Pulmonary artery endothelial cell (primary cell): ENCODE measurements around the gene TTC21A. TPM values are rescaled to one million over a fixed set of nuclear protein-coding genes. Genes with fewer than 3 reads are reported as not detected.
"Not testable (repeated sequence)": the region's sequence is repeated elsewhere in the genome, so short reads cannot be mapped to it uniquely, and the experiment has no call there.

Experiments used
- DNase-seq: peaks from one replicate; pipeline ENCODE4 v3.0.0-alpha.2; 2011; ENCODE audit warnings: low read depth, low spot score
- total RNA-seq: library from RNA; depleted of rRNA; stranded (reverse); fragments of >200 nt; gene quantifications from 2 replicates; pipeline ENCODE4 v1.2.3, GENCODE V29; 2014

The TTC21A gene
- total RNA-seq, 1 donor from 2014 or later, result 0.86 TPM

GRCh38 chr3:39149498-39150147, 42.1 kb downstream of the TTC21A start:
- DNase-seq, result no peak

GRCh38 chr3:39150148-39150802, 42.8 kb downstream of the TTC21A start:
- DNase-seq, result no peak

GRCh38 chr3:39150803-39151631, 43.5 kb downstream of the TTC21A start:
- DNase-seq, result peak; percentile 85

DNA sequence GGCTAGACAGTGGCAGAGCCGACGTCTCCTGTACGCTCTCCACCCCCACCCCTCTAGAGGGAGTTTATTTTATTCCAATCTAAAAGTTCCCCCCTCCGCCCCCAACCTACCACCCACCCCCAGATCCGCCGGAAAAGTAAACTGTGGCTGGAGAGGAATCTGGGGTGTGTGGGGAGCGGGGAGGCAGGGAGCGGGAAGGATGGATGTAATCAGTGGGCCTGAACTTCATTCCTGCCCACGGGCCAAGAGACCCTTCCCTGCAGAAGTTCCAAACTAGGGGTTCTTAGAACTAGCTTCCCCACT, 46.4 kb downstream of the TTC21A start:
- DNase-seq, result no peak

DNA sequence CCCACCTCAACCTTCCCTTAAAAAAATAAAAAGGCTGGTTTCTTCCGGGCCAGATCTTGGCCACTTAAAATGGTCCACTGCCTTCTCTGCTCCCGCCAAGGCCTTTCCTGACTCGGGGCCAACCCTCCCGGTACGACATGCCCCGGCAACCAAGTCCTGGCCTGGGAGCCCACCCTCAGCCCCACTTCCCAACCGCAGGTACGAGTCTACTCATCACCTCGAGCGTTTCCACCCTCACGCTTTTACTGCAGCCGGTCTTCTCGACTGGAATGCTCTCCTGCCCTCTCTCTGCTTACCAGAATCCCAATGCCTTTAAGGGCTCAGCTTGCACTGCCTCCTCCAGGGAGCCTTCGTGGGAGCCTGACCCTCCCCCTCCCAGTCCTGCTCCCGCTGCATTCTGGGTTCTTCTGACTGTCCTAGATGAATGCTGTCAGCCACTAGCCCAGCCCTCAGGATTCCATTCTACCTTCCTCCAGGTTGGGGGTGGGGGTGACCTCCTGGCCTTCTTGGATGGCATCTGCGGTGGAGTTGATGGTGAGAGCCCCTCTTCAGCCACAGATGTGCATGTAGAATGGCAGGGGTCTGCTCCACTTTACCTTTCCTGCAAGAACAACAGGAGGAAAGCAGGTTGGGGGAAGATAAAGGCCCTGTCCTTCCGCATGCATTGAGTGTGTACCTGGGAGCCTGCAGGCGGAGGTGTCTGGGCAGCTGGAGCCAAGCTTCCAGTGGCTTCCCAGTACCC, 47.0 kb downstream of the TTC21A start:
- DNase-seq, result no peak

DNA sequence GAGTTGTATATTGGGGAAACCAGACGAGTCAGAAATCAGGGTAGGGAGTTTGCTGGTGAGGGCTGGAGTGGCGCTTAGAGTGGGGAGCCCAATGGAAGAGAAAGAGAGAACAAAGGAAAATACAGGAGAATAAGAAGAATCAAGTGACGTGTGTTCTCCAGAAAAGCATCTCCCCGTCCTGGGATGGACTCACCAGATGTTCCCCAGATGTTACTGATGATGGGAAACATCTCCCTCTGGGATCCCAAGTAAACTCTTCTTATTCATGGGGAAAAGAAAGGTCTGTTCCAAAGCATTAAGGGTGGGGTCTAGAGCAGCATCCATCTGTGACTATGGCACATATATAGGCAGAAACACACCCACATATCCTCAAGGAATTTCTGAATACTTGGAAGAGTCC, 48.9 kb downstream of the TTC21A start:
- no peak for DNase-seq

DNA sequence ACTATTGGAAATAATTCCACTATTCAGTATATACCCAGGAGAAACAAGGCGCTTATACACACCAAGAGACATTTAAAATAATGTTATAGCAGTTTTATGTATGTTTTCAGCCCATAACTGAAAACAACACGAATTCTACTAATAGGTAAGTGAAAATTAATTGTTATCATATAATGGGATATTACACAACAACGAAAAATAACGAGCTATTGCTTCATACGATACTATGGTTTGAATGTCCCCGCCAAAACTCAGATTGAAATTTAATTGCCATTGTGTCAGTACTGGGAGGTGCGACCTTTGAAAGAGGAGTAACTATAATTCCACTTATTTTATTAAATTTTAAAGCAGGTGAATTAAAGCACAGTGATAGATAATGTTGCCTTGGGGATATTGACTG, 49.9 kb downstream of the TTC21A start:
- DNase-seq, result no peak

GRCh38 chr3:39158148-39158715, 50.8 kb downstream of the TTC21A start:
- no peak for DNase-seq

DNA sequence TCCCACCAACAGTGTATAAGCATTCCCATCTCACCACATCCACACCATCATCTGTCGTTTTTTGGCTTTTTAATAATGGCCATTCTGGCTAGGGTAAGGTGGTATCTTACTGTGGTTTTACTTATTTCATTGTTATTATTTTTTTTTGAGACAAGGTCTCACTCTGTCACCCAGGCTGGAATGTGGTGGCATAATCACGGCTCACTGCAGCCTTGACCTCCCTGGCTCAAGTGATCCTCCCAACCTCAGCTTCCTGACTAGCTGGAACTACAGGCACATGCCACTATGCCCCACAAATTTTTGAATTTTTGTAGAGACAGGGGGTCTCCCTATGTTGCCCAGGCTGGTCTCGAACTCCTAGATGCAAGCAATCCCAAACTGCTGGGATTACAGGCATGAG, 56.9 kb downstream of the TTC21A start:
- DNase-seq, result no peak

DNA sequence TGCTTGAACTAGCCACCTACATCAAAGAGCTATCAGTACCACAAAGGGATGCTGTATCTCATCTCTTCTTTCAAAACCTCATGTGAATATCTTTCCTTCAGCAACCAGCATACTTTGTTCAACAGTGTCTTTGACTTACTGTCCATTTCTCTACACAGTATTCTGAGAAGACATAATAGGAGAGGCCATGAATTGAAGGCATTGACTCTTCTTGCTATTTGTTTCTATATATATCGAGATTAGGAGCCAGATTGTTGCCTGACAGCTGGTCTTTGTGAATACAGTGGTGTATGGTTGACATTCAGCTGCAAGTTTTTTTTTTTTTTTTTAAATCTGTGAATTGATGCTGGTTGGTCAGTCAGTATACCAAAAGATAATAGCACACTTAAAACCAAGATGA, 58.0 kb downstream of the TTC21A start:
- DNase-seq, result no peak

GRCh38 chr3:39166134-39166710, 58.7 kb downstream of the TTC21A start:
- no peak for DNase-seq

DNA sequence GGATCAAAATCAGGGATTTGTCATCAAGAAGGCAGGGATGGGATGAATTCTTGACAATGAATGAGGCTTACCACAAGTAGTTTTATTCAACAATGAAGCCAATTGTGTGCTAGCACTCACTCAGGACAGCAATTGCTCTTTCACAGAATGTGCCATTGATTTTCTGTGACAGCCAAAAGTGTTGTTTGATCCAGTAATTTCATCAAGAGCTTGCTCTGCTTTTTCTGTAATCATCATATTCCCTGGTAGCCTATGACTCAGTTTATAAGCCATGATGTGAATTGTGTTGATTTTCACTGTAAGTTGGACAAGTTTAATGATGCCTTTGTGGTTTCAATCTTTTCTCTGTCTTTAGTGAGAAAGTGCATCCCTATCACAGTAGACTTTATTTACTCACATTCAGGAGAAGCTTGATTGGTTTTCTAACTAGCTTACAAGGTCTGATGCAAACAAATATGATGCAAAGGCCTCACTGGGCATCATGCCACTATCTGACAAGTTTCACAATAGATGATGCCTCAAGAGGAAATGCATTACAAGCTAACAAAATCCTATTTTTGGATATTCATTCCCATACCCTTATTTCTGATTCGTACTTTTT, 59.6 kb downstream of the TTC21A start:
- no peak for DNase-seq

DNA sequence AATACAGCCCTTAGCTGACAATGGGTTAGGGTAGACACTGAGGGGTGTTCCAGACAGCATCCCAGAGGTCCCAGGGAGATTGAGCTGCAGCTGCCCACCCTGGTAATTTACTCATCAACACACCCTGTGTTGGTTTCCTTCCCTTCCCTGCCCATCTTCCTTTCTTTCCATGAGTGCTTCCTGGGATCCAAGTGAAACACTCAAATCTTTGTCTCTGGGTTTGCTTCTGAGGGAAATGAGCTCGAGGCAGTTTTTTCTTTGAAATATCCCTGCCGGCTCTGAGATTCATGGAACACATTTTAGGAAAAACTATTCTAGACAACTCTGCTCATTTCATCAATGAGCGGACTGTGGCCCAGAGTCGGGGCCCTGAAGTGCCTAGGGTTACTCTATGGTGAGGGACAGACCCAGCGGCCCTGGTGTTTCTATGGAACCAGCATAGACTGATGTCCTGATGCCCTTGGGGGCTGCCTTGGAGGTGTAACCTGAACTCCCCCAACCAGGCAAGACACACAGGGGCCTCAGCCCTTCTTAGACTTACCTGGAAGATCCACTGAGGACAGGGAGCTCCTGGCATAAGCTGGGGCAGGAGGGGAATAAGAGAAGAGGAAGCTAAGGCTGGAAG, 60.8 kb downstream of the TTC21A start:
- no peak for DNase-seq

- no peak for DNase-seq
These were observed 62.2 kb downstream of the TTC21A start for GRCh38 chr3:39169712-39170111.

DNA sequence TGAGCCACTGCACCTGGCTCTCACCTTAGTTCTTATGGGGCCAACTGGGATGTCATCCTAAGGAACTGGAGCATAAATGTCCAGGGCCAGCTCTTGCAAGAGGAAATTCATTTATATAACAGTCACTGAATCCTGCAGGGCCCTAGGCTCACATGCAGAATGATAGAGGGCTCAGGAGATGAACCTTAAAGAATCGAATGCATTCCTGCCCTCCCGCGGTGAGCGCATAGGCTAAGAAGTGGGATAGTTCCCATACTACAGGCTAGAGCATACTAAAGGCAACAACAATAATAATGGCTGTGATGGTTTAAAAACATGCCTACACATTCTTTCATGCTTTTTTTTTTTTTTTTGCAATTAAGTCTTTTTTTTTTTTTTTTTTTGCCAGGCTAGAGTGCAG, 63.0 kb downstream of the TTC21A start:
- DNase-seq, result no peak

DNA sequence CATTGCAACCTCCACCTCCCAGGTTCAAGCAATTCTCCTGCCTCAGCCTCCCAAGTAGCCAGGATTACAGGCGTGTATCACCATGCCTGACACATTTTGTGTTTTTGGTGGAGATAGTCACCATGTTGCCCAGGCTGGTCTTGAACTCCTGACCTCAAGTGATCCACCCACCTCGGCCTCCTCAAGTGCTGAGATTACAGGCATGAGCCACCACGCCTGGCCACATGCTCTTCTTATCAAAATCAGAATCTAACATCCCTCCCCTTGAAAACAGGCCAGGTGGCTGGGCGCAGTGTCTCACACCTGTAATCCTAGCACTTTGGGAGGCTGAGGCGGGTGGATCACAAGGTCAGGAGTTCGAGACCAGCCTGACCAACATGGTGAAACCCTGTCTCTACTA, 63.4 kb downstream of the TTC21A start:
- DNase-seq, result not testable (repeated sequence)

GRCh38 chr3:39171860-39172259, 64.4 kb downstream of the TTC21A start:
- no peak for DNase-seq

- no peak for DNase-seq
These were observed 66.0 kb downstream of the TTC21A start for GRCh38 chr3:39173318-39174125.

DNA sequence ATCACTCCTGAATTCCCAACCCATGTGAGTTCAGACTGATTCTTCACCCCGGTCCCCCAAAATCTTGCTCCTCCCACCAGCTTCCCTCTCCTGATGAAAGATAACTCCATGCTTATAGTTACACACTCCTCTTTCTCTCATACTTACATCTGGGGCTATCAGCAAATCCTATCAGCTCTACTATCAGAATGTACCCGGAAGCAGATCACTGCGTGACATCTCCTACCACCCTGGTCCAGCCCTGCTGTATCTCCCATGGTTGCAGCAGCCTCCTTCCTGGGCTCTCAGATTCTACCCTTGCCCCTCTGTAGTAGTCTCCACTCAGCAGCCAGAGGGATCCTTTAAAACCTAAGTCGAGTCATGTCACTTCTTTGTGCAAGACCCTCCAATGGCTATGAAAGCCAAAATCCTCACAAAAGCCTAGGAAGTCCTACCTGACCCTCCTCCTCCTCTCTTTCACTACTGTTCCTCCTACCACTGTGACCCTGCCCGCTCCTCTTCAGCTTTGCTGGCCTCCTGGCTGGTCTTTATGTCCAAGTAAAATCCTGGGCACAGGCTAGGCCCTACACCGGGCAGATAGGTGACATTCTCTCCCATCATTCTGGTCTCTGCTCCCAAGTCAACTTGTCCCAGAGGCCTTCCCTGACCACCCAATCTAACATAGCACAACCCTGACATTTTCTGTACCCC, 68.7 kb downstream of the TTC21A start:
- DNase-seq, result no peak
